RWPE1 (cell line): Measurements from ENCODE around the gene TIMM13.

Source experiments
- CTCF ChIA-PET: fragments of 350-600 bp; sonication (Branson Sonifier 250); formaldehyde crosslinking; extraction: SDS; loops from one replicate; lab custom pipeline; 2021; lab: Yijun Ruan, JAX
- POLR2A ChIA-PET: fragments of 400-600 bp; formaldehyde crosslinking; extraction: SDS; loops from one replicate; lab custom pipeline; 2020; ENCODE audit warnings: antibody characterized with exemption; ENCODE audit not compliant: low non-redundant PET; lab: Yijun Ruan, JAX
- DNase-seq: peaks from one replicate; pipeline ENCODE4 v3.0.0; 2012; ENCODE audit warnings: low spot score
- H3K27ac ChIP-seq: fragments of 450-650 bp; 2 replicates; pipeline ENCODE4 v1.5.1; 2017
- CTCF ChIP-seq: fragments of 450-650 bp; conservative IDR thresholded peaks from 2 replicates; pipeline ENCODE4 v1.5.1; 2017; ENCODE audit warnings: low read depth, mild to moderate bottlenecking

The TIMM13 gene

GRCh38 chr19:2436926-2437325 is 9.5 kb upstream of the TIMM13 start:
- DNase-seq = no peak
- CTCF ChIA-PET = interaction anchor here (1.0 kb wide), 1 partner anchor 45 kb away, joined by 3 read pairs; no protein-coding TSS in a partner anchor
- H3K27ac ChIP-seq = 0 out of 2 replicates have a peak overlapping the region, but pooled peaks have one; percentile 13
- POLR2A ChIA-PET = no interaction called here
- TF ChIP-seq CTCF = no peak

GRCh38 chr19:2436384-2436783 is 9.0 kb upstream of the TIMM13 start:
- TF ChIP-seq CTCF = no peak
- CTCF ChIA-PET = interaction anchor here (0.7 to 1.0 kb wide), 2 partner anchors 45 to 174 kb away, joined by 3 read pairs; no protein-coding TSS in a partner anchor
- DNase-seq = no peak
- POLR2A ChIA-PET = no interaction called here
- no peak overlapping the region for H3K27ac ChIP-seq

- H3K27ac ChIP-seq = no peak overlapping the region
- no peak for TF ChIP-seq CTCF
- no peak for DNase-seq
- ChIA-PET CTCF (interaction anchor here (0.6 kb wide), 1 partner anchor 22 kb away, joined by 3 read pairs; the partner anchor contains the start of gene LMNB2), POLR2A (no interaction called here)
Observed at GRCh38 chr19:2434721-2435265, 7.4 kb upstream of the TIMM13 start.

GRCh38 chr19:2434267-2434666 is 6.9 kb upstream of the TIMM13 start:
- H3K27ac ChIP-seq = no peak overlapping the region
- DNase-seq = no peak
- ChIA-PET POLR2A (no interaction called here), CTCF (no interaction called here)
- TF ChIP-seq CTCF = no peak

- ChIA-PET CTCF (no interaction called here), POLR2A (no interaction called here)
- no peak for DNase-seq
- TF ChIP-seq CTCF = no peak
- H3K27ac ChIP-seq = no peak overlapping the region
Observed at GRCh38 chr19:2433854-2434253, 6.5 kb upstream of the TIMM13 start.

GRCh38 chr19:2432131-2432848 is 4.9 kb upstream of the TIMM13 start:
- no peak for DNase-seq
- TF ChIP-seq CTCF = no peak
- peak overlapping the region; percentile 95 for H3K27ac ChIP-seq
- ChIA-PET POLR2A (no interaction called here), CTCF (interaction anchor here (0.6 kb wide), 1 partner anchor 261 kb away, joined by 9 read pairs; no protein-coding TSS in a partner anchor)
